Upper lobe of left lung (tissue), 6 donors: ENCODE results near the gene CDKN2D. TPM values are rescaled to one million over a fixed set of nuclear protein-coding genes. Genes with fewer than 3 reads are reported as not detected.

Experiments
- ATAC-seq, 2 donors: fragments of 200-7000 bp; cut with Tn5 transposase; one replicate each; pipeline ENCODE4 v1.9.1; 2022; ENCODE audit warnings: mild to moderate bottlenecking in 2 of 2, moderate library complexity in 2 of 2; ENCODE audit not compliant: low FRiP score in 2 of 2
- DNase-seq, 2 donors: peaks; one replicate each; pipeline ENCODE4 v3.0.0-alpha.2; 2019 to 2020
- H3K27ac ChIP-seq, 4 donors: fragments of 200-600 bp; sonication (generic); one replicate each; pipeline ENCODE4 v1.5.1; 2016 to 2019
- H3K27me3 ChIP-seq, 4 donors: fragments of 200-600 bp; sonication (generic); one replicate each; pipeline ENCODE4 v1.5.1; 2017 to 2019
- H3K36me3 ChIP-seq, 4 donors: fragments of 200-600 bp; sonication (generic); one replicate each; pipeline ENCODE4 v1.5.1; 2016 to 2019
- H3K4me1 ChIP-seq, 4 donors: fragments of 200-600 bp; sonication (generic); one replicate each; pipeline ENCODE4 v1.5.1; 2018 to 2019
- H3K4me3 ChIP-seq, 4 donors: fragments of 200-600 bp; sonication (generic); one replicate each; pipeline ENCODE4 v1.5.1; 2017 to 2019; ENCODE audit warnings: mild to moderate bottlenecking in 2 of 4, moderate library complexity in 1 of 4
- H3K9me3 ChIP-seq, 4 donors: fragments of 200-600 bp; sonication (generic); one replicate each; pipeline ENCODE4 v1.5.1; 2018 to 2019
- EP300 ChIP-seq, 4 donors: sonication (generic); formaldehyde crosslinking; IDR thresholded peaks; one replicate each; pipeline ENCODE4 v1.5.1; 2017; ENCODE audit warnings: antibody characterized with exemption in 4 of 4, control low read depth in 2 of 4
- POLR2A ChIP-seq, 4 donors: fragments of 450-650 bp; IDR thresholded peaks; one replicate each; pipeline ENCODE4 v1.5.1; 2016 to 2017; ENCODE audit warnings: antibody characterized with exemption in 4 of 4, mild to moderate bottlenecking in 2 of 4
- POLR2AphosphoS5 ChIP-seq, 2 donors: sonication (generic); formaldehyde crosslinking; IDR thresholded peaks; one replicate each; pipeline ENCODE4 v1.5.1; 2017; ENCODE audit warnings: antibody characterized with exemption in 2 of 2
- WGBS, 2 donors: methylation state at CpG; one replicate each; pipeline ENCODE4 v1.1.5; 2017 to 2018; 5-methylcytosine and 5-hydroxymethylcytosine counted together
- total RNA-seq, 6 donors: library from RNA; depleted of rRNA in 4 of 6; stranded (reverse); fragments of >200 nt in 4 of 6; gene quantifications; one replicate each; pipeline versions ENCODE4 v1.1.0 to v1.2.1, GENCODE V29; 2016 to 2021
- TF ChIP-seq, protein P1 (sequence below), 6 experiments: fragments of 450-650 bp in 4 of 6; fragments of 200-600 bp in 2 of 6; sonication (generic) in 2 of 6; IDR thresholded peaks; one replicate each; pipeline ENCODE4 v1.5.1; 2016 to 2019; ENCODE audit warnings: antibody characterized with exemption in 6 of 6
- donor health status: DM: no; HTN: no; CAD: no; lungs with moderate emphysema.
- donor health status: DM: no; HTN: yes; CAD: no; lungs with severe emphysema.

Gene CDKN2D
- total RNA-seq: 10 to 100 TPM in 5 of 6 donors, 1 to 10 TPM in 1; 2.1 to 21.3 (median 15.9) TPM

GRCh38 chr19:10568826-10569651 lies at the start of gene CDKN2D:
CDKN2D (minus strand) TSS chr19:10568979; CDS start chr19:10568653, 326 bp downstream.
- DNase-seq (peak; percentile 100), ATAC-seq (peak; percentile 92 to 96)
- Histone ChIP-seq H3K9me3 (no peaks in the 10 kb centered on the region), H3K4me1 (peaks cover 37 to 51% (median 47%) of the 10 kb centered on the region in 4 donors), H3K4me3 (peak within 1 kb of the TSS; percentile 39 to 96 (median 86)), H3K27me3 (no peaks in the 10 kb centered on the region), H3K27ac (peak within 1 kb of the TSS; percentile 84 to 95 (median 92)), H3K36me3 (peaks cover 0 to 5% (median 0%) of the 10 kb centered on the region in 4 donors)
- 0 to 2% methylated on average over 25 to 50 of the region's 71 CpGs for WGBS, 2 donors
- TF ChIP-seq, protein P1, sequence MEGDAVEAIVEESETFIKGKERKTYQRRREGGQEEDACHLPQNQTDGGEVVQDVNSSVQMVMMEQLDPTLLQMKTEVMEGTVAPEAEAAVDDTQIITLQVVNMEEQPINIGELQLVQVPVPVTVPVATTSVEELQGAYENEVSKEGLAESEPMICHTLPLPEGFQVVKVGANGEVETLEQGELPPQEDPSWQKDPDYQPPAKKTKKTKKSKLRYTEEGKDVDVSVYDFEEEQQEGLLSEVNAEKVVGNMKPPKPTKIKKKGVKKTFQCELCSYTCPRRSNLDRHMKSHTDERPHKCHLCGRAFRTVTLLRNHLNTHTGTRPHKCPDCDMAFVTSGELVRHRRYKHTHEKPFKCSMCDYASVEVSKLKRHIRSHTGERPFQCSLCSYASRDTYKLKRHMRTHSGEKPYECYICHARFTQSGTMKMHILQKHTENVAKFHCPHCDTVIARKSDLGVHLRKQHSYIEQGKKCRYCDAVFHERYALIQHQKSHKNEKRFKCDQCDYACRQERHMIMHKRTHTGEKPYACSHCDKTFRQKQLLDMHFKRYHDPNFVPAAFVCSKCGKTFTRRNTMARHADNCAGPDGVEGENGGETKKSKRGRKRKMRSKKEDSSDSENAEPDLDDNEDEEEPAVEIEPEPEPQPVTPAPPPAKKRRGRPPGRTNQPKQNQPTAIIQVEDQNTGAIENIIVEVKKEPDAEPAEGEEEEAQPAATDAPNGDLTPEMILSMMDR (IDR thresholded peaks at IDR 0.05): peak in 5 of 6 experiments; percentile 61 to 95 (median 91)
- TF ChIP-seq POLR2AphosphoS5 (IDR thresholded peaks at IDR 0.05) (peak; percentile 78 to 88), EP300 (IDR thresholded peaks at IDR 0.05) (no peak), POLR2A (IDR thresholded peaks at IDR 0.05) (peak in 1 of 4 donors; percentile 86)

DNA sequence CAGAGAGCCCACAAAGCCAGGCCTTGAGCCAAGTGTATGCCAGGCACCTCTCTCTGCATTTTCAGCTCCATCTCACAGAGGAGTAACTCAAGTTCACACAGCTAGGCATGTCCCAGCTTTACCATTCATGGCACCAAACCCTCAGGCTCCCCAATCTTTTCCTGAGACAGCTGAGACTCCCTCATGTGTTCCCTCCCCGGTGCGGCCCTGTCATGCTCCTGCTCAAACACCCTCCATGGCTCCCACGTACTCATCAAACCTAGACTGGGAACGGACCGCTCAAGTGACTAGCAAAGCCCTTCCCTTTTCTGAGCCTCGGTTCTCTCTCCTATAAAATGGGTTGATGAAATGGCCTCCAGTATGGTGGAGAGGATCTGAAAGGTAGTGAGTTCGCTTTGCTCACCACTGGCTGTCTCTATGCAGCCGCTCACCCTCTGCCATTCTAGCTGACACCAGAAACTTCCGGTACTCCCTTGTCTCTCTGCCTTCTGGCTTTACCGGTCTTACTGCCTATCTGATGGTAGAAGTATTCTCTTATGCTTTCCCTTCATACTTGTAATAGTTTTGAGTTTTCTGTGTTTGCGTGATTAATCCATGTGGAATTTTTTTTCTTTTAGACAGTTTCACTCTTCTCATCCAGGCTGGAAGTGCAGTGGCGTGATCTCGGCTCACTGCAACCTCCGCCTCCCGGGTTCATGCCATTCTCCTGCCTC lies 48.8 kb upstream of the CDKN2D start:
- WGBS, 2 donors: 69 to 79% methylated on average over 15 of the region's 15 CpGs
- DNase-seq (no peak), ATAC-seq (peak; percentile 41 to 67)
- TF ChIP-seq EP300 (IDR thresholded peaks at IDR 0.05): no peak
- TF ChIP-seq, protein P1 (IDR thresholded peaks at IDR 0.05): no peak
- TF ChIP-seq POLR2A (IDR thresholded peaks at IDR 0.05): no peak
- no peak for TF ChIP-seq POLR2AphosphoS5 (IDR thresholded peaks at IDR 0.05)
- H3K27me3 ChIP-seq: no peaks in the 10 kb centered on the region
- H3K9me3 ChIP-seq: no peaks in the 10 kb centered on the region
- peak overlapping the region; percentile 38 to 79 (median 62) for H3K27ac ChIP-seq
- H3K36me3 ChIP-seq: no peaks in the 10 kb centered on the region
- H3K4me3 ChIP-seq: peak overlapping the region in 1 of 4 donors; percentile 14
- peaks cover 32 to 66% (median 40%) of the 10 kb centered on the region in 4 donors for H3K4me1 ChIP-seq

DNA sequence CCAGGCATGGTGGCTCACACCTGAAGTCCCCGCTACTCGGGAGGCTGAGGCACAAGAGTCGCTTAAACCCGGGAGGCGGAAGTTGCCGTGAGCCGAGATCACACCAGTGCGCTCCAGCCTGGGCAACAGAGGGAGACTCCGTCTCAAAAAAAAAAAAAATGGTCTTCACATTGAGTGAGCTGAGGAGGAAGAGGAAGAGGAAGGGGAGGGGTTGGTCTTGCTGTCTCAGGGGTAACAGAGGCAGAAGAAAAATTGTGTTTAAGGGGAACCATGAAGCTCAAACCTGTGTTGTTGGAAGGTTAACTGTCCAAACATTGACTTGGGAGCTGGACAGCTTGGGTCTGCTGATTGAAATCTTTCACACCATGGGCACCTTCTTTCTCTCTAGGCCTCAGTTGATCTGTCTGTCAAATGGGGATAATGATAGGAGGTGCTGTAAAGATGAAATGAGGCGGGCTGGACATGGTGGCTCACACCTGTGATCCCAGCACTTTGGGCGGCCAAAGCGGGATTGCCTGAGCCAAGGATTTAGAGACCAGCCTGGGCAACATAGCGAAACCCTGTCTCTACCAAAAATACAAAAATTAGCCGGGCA lies 46.7 kb upstream of the CDKN2D start:
- 78 to 82% methylated on average over 14 of the region's 14 CpGs for WGBS, 2 donors
- peaks cover 49 to 81% (median 59%) of the 10 kb centered on the region in 4 donors for H3K4me1 ChIP-seq
- H3K4me3 ChIP-seq: no peak overlapping the region
- ATAC-seq: no peak
- TF ChIP-seq, protein P1 (IDR thresholded peaks at IDR 0.05): no peak
- no peak for TF ChIP-seq POLR2A (IDR thresholded peaks at IDR 0.05)
- no peak for TF ChIP-seq POLR2AphosphoS5 (IDR thresholded peaks at IDR 0.05)
- no peak for TF ChIP-seq EP300 (IDR thresholded peaks at IDR 0.05)
- no peaks in the 10 kb centered on the region for H3K27me3 ChIP-seq
- peak overlapping the region in 3 of 4 donors; percentile 50 to 80 (median 79) for H3K27ac ChIP-seq
- DNase-seq: no peak
- H3K9me3 ChIP-seq: no peaks in the 10 kb centered on the region
- no peaks in the 10 kb centered on the region for H3K36me3 ChIP-seq

GRCh38 chr19:10612499-10613119 lies 43.8 kb upstream of the CDKN2D start:
- WGBS, 2 donors: 28 to 46% methylated on average over 14 to 15 of the region's 15 CpGs
- DNase-seq (peak; percentile 85 to 90), ATAC-seq (peak; percentile 68 to 93)
- H3K27me3 ChIP-seq: no peaks in the 10 kb centered on the region
- no peaks in the 10 kb centered on the region for H3K9me3 ChIP-seq
- H3K4me1 ChIP-seq: peaks cover 45 to 69% (median 58%) of the 10 kb centered on the region in 4 donors
- H3K36me3 ChIP-seq: no peaks in the 10 kb centered on the region
- H3K27ac ChIP-seq: peak overlapping the region; percentile 68 to 88 (median 74)
- peak overlapping the region in 1 of 4 donors; percentile 10 for H3K4me3 ChIP-seq
- TF ChIP-seq POLR2A (IDR thresholded peaks at IDR 0.05): peak in 1 of 4 donors; percentile 34
- peak; percentile 75 to 84 for TF ChIP-seq POLR2AphosphoS5 (IDR thresholded peaks at IDR 0.05)
- peak in 1 of 4 donors; percentile 82 for TF ChIP-seq EP300 (IDR thresholded peaks at IDR 0.05)
- TF ChIP-seq, protein P1 (IDR thresholded peaks at IDR 0.05): no peak
